Measurements from ENCODE around the gene ADCYAP1R1. TPM values are rescaled to one million over a fixed set of nuclear protein-coding genes. Genes with fewer than 3 reads are reported as not detected.
A peak's percentile ranks its signal among the peaks of the same experiment; 100 is the strongest.

ADCYAP1R1 gene
- total and polyA plus RNA-seq, 8 donors, result 0.25 to 20.1 (median 0.69) TPM

DNA sequence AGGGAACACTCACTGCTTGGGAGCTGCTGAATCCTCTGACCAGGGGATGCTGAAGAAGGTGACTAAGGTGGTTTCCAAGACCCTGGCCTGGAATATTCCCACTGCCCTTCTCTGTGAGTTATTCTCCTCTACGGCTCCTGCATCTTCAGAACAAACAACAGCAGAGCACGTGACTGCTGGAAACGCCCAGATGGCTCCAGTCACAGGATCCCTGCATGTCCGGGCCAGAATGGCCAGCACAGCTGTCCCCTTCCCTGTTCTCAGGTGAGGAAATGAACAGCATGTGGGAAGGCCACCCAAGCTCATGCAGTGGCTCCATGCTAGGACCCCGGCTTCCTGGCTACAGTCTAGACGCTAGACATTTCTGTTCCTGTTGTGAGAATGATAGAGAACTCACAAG lies 45.3 kb upstream of the ADCYAP1R1 start:
- TF ChIP-seq POLR2A (IDR thresholded peaks at IDR 0.05), result no peak
- no peak for TF ChIP-seq POLR2AphosphoS5 (IDR thresholded peaks at IDR 0.05)
- TF ChIP-seq EP300 (IDR thresholded peaks at IDR 0.05), result no peak
- TF ChIP-seq, protein P1, sequence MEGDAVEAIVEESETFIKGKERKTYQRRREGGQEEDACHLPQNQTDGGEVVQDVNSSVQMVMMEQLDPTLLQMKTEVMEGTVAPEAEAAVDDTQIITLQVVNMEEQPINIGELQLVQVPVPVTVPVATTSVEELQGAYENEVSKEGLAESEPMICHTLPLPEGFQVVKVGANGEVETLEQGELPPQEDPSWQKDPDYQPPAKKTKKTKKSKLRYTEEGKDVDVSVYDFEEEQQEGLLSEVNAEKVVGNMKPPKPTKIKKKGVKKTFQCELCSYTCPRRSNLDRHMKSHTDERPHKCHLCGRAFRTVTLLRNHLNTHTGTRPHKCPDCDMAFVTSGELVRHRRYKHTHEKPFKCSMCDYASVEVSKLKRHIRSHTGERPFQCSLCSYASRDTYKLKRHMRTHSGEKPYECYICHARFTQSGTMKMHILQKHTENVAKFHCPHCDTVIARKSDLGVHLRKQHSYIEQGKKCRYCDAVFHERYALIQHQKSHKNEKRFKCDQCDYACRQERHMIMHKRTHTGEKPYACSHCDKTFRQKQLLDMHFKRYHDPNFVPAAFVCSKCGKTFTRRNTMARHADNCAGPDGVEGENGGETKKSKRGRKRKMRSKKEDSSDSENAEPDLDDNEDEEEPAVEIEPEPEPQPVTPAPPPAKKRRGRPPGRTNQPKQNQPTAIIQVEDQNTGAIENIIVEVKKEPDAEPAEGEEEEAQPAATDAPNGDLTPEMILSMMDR (IDR thresholded peaks at IDR 0.05), result no peak
- Histone ChIP-seq H3K4me3 (no peak overlapping the region), H3K27me3 (peaks cover 0 to 23% (median 8%) of the 10 kb centered on the region in 3 donors), H3K27ac (no peak overlapping the region), H3K36me3 (no peaks in the 10 kb centered on the region), H3K9me3 (peaks cover 0 to 9% (median 0%) of the 10 kb centered on the region in 4 donors), H3K4me1 (no peaks in the 10 kb centered on the region)
- intact Hi-C loops (cut with DNase I; ENCODE audit: low total_unique reads), result no loop called here
- 44 to 61% (median 56%) methylated on average over 4 to 6 of the region's 6 CpGs for WGBS, 5 donors
- no peak for DNase-seq

DNA sequence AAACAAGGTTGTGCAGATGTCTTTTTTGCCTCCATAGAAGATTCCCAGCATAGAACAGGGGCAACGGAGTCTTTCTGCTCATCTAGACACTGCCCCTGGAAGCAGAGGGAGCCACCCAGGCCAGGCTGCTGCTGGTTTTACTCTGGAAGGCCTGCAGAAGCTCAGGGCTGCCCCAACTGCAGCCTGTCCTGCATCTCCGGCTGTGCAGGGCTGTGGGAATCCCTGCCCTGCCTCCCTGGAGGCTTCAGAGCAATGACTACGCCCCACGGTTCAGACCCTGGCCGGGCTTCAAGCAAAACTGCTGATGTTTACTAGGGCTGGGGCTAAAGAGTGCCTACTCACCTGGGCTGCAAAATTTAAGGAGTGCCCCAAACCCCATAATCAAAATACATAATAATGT lies 44.5 kb upstream of the ADCYAP1R1 start:
- H3K27me3 ChIP-seq, result peaks cover 0 to 23% (median 8%) of the 10 kb centered on the region in 3 donors
- no peak for DNase-seq
- H3K36me3 ChIP-seq, result no peaks in the 10 kb centered on the region
- H3K4me1 ChIP-seq, result no peaks in the 10 kb centered on the region
- WGBS, 5 donors, result 48 to 64% (median 62%) methylated on average over 4 to 5 of the region's 5 CpGs
- no peak overlapping the region for H3K4me3 ChIP-seq
- H3K9me3 ChIP-seq, result peaks cover 0 to 9% (median 0%) of the 10 kb centered on the region in 4 donors
- TF ChIP-seq, protein P1 (IDR thresholded peaks at IDR 0.05), result no peak
- TF ChIP-seq POLR2AphosphoS5 (IDR thresholded peaks at IDR 0.05) (no peak), EP300 (IDR thresholded peaks at IDR 0.05) (no peak)
- intact Hi-C loops (cut with DNase I; ENCODE audit: low total_unique reads), result no loop called here
- H3K27ac ChIP-seq, result no peak overlapping the region

DNA sequence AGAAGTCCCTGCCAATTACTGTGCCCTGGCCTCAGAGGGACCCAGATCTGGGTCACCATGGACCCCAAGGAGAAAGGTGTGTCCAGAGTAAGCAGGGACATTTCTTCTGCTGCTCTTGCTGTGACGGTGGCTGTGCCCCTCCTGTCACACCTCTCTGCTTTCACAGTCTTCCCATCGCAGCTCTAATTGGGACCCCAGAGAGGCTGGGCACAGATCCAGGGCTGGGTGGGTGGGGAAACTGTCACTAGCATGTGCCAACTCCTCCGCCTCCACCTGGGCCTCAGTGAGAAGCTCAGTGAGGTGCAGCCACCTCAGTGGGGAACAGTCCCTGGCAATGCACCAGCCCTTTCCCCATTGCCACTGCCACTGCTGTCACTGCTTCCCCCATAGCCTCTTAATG lies 37.3 kb upstream of the ADCYAP1R1 start:
- H3K36me3 ChIP-seq, result no peaks in the 10 kb centered on the region
- H3K9me3 ChIP-seq, result no peaks in the 10 kb centered on the region
- no peak for DNase-seq
- no peak for TF ChIP-seq EP300 (IDR thresholded peaks at IDR 0.05)
- no peaks in the 10 kb centered on the region for H3K4me1 ChIP-seq
- peaks cover 0 to 17% (median 0%) of the 10 kb centered on the region in 3 donors for H3K27me3 ChIP-seq
- 52 to 73% (median 63%) methylated on average over 3 of the region's 3 CpGs for WGBS, 5 donors
- intact Hi-C loops (cut with DNase I; ENCODE audit: low total_unique reads), result no loop called here
- H3K27ac ChIP-seq, result no peak overlapping the region
- H3K4me3 ChIP-seq, result no peak overlapping the region

DNA sequence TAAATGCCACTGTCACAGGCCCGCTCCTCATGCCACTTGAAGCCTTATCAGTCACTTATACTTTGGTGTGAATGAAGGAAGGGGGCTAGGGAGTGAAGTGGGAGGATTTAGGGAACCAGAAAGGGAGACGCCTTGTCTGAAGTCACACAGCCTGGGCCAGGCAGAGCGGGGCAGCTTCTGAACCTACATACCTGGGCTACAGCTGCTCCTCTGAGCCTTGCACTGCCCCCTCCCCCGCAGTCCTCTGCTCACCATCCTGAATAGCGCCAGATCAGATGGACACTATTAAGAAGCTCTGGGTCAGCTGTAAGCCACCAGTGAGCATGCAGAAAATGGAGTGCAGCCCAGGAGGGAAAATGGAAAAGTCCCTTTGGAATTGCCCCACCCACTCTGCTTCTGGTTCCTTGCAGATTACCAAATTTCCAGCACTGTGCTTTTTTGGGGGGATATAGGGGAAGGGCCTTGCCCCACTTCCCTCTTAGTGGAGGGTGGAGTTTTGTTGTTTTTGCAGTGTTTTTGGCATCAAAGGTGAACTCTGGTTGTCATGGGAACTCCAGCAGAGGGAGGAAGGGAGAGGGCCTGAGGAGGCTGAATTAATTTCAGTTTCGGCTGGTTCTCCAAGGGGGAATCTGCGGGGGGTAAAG lies 35.0 kb upstream of the ADCYAP1R1 start:
- H3K27me3 ChIP-seq, result peaks cover 0 to 17% (median 0%) of the 10 kb centered on the region in 3 donors
- H3K9me3 ChIP-seq, result no peaks in the 10 kb centered on the region
- DNase-seq, result peak in 1 of 2 donors; percentile 58
- no peak overlapping the region for H3K4me3 ChIP-seq
- TF ChIP-seq POLR2AphosphoS5 (IDR thresholded peaks at IDR 0.05) (no peak), EP300 (IDR thresholded peaks at IDR 0.05) (no peak), POLR2A (IDR thresholded peaks at IDR 0.05) (no peak)
- TF ChIP-seq, protein P1 (IDR thresholded peaks at IDR 0.05), result no peak
- no peak overlapping the region for H3K27ac ChIP-seq
- H3K4me1 ChIP-seq, result no peaks in the 10 kb centered on the region
- intact Hi-C loops (cut with DNase I; ENCODE audit: low total_unique reads), result no loop called here
- WGBS, 5 donors, result 73 to 83% (median 78%) methylated on average over 7 of the region's 7 CpGs
- H3K36me3 ChIP-seq, result no peaks in the 10 kb centered on the region

DNA sequence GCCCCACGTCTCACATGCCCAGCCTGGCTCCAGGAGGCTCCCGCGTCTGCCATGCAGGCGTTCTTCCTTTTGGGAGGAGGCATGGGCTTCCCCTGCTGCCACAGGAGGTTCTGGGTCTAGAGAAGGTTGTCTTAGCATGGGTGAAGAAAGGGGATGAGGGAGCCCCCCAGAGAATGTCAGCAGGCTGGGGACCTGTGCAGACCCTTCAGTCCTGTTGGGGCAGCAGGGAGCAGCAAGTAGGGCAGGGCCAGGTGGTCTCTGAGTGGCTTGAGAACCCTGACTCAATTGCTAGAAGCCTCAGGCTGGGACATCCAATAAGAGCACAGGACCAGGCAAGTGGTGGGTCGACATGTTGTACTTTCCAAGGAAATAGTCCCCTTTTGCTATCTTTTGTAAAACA lies 34.4 kb upstream of the ADCYAP1R1 start:
- no peak overlapping the region for H3K4me3 ChIP-seq
- H3K36me3 ChIP-seq, result no peaks in the 10 kb centered on the region
- no peak overlapping the region for H3K27ac ChIP-seq
- intact Hi-C loops (cut with DNase I; ENCODE audit: low total_unique reads), result no loop called here
- no peaks in the 10 kb centered on the region for H3K4me1 ChIP-seq
- no peak for DNase-seq
- WGBS, 5 donors, result 83 to 90% (median 88%) methylated on average over 5 of the region's 5 CpGs
- no peaks in the 10 kb centered on the region for H3K9me3 ChIP-seq
- H3K27me3 ChIP-seq, result peaks cover 0 to 17% (median 0%) of the 10 kb centered on the region in 3 donors
- TF ChIP-seq POLR2A (IDR thresholded peaks at IDR 0.05) (no peak), EP300 (IDR thresholded peaks at IDR 0.05) (no peak), POLR2AphosphoS5 (IDR thresholded peaks at IDR 0.05) (no peak)
- TF ChIP-seq, protein P1 (IDR thresholded peaks at IDR 0.05), result no peak
